Activated T-helper 1 cell treated with Interleukin-2 at 50 U/mL for 16 hours (primary cell): ENCODE data around the gene DEF6.
A peak's percentile ranks its signal among the peaks of the same experiment; 100 is the strongest.
"Not testable (repeated sequence)": the region's sequence is repeated elsewhere in the genome, so short reads cannot be mapped to it uniquely, and the experiment has no call there.

ENCODE experiments used
- DNase-seq: peaks from one replicate; pipeline ENCODE4 v3.0.0-alpha.2; 2020; ENCODE audit warnings: low read depth

Gene DEF6

GRCh38 chr6:35280903-35281302, 16.7 kb upstream of the DEF6 start:
- DNase-seq, result no peak

DNA sequence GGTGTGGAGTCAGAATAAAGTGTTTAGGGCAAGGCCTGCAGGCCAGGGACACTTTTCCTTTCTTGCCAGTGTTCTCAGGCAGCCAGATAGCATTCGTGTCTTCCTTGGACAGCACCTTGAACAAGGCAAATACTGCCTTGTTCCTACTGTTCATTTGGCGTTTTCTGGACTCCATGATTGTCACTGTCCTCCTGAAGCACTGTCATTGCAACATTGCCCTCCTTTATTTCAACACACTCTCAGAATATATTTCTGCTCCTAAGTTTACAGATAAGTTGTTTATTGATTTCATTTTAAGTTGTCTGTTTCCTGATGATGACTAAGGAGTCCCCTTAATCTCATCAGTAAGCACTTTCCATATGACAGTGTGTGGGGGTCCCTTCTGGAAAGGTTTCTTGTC, 15.1 kb upstream of the DEF6 start:
- DNase-seq, result no peak

DNA sequence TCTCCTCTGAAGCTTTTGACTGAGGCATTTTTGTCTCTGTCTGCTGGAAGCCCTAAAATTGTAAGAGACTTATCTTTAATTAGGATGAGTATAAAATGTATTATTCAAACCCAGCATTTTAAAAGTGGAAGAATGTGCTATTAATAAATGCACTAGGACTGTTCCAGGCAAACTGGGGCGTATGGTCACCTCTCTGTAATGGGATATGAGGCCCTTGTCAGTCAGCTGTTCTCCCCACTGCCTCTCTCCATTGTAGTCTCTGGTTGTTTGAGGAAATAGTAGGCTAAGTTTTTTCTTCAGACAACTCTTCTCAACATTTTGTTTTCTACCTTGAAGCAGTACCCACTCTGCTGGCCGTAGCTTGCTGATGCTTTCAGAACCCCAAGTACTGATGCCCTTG, 14.3 kb upstream of the DEF6 start:
- no peak for DNase-seq

- DNase-seq, result no peak
Measured at GRCh38 chr6:35287671-35288396, 9.8 kb upstream of the DEF6 start.

- no peak for DNase-seq
Measured at GRCh38 chr6:35288834-35289233, 8.8 kb upstream of the DEF6 start.

GRCh38 chr6:35291491-35291890, 6.1 kb upstream of the DEF6 start:
- DNase-seq, result no peak

DNA sequence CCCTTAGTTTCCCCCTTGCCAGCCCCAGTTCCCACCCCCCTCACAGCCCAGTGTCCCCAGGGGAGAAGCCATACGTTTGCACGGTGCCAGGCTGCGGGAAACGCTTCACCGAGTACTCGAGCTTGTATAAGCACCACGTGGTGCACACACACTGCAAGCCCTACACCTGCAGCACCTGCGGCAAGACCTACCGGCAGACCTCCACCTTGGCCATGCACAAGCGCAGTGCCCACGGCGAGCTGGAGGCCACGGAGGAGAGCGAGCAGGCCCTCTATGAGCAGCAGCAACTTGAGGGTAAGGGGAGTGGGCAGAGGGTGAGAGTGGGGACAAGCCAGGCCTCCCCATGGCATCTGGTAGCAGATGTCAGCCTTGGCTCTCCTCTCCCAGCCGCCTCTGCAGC, 5.1 kb upstream of the DEF6 start:
- no peak for DNase-seq

GRCh38 chr6:35293681-35294080, 3.9 kb upstream of the DEF6 start:
- DNase-seq, result no peak

- no peak for DNase-seq
Measured at GRCh38 chr6:35294308-35294945, 3.2 kb upstream of the DEF6 start.

GRCh38 chr6:35295036-35295435, 2.6 kb upstream of the DEF6 start:
- no peak for DNase-seq

DNA sequence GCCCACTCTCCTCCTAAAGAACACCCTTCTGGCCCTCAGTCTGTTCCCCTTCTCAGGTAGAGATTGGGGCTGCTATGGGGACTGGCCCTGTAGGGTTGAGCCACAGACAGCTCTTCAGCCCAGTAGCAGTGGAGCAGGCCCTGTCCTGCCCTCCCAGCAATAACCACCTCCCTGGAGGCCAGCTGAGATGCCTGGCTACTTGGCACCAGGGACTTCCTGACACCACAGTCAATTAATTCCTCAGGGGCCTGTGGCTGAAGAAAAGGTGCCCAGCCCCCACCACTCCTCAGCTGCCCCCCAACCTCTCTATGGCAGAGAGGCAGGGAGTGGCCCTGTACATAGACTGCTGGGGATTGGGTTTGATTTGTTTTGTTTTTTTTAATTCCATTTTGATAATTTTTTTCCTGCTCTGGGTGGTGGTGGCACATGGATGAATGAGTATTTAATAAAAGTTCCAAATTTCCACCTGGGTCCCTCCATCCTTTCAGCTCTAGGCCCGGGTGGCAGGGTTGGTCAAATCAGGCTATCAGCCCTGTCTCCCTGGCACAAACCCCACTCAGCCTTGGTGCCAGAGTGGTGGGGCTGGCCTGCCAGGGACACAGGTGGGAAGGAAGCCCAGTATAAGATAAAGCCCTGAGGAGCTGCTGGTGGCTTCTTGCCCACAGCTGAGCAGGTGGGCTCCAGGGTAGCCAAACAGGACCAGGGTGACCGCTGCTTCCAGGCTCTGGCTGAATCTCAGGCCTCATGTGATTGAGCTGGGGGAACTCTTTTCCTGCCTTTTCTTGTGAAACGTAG, 1.9 kb upstream of the DEF6 start:
- no peak for DNase-seq

- DNase-seq, result no peak
Measured at GRCh38 chr6:35296931-35297600, 552 bp upstream of the DEF6 start.

GRCh38 chr6:35298625-35299140, 1.1 kb downstream of the DEF6 start:
- no peak for DNase-seq

- DNase-seq, result no peak
Measured at GRCh38 chr6:35299674-35300073, 2.1 kb downstream of the DEF6 start.

DNA sequence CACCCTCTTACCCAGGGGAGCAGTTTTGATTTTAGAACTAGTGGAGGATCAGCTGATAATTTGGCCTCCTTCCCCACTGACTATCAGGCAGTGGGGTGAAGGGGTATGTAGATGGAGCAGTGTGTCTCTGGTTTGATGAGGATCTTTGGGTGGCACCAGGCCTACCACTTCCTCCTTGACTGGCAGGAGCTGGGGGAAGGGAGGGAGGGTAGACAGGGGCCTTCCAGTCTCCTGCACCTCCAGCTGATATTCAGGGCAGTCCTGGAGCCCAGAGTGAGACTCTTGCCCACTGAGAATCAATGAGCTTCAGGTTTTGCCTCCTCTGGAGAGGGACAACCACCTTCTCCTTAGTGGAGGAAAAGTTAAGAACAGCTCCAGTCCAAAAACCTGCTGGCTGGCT, 3.2 kb downstream of the DEF6 start:
- no peak for DNase-seq

- DNase-seq, result peak; percentile 82
Measured at GRCh38 chr6:35302604-35303241, 5.1 kb downstream of the DEF6 start.

DNA sequence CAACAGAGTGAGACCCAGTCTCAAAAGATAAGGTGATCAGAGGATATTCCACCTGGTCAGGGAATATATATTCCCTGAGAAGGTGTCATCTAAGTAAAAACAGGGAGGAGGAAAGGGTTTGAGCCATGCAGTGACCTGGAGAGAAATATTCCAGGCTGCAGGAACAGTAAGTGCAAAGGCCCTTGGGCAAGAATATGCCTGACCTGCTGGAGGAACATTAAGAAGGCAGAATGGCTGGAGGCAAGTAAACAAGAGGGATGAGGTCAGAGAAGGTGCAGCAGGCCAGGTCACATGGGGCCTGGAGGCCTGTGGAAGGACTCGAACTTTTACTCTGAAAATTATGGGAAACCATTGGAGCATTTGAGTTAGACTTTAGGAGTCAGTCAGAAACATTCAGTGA, 6.7 kb downstream of the DEF6 start:
- no peak for DNase-seq

DNA sequence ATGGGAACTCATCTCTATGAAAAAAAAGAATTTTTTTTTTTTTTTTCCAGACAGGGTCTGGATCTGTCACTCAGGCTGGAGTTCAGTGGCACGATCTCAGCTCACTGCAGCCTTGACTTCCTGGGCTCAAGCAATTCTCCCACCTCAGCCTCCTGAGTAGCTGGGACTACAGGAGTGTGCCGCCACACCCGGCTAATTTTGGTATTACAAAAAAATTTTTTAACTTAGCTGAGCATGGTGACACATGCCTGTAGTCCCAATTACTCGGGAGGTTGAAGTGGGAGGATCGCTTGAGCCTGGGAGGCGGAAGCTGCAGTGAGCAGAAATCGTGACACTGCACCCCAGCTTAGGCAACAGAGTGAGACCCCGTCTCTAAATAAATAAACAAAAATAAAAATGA, 7.5 kb downstream of the DEF6 start:
- no peak for DNase-seq

DNA sequence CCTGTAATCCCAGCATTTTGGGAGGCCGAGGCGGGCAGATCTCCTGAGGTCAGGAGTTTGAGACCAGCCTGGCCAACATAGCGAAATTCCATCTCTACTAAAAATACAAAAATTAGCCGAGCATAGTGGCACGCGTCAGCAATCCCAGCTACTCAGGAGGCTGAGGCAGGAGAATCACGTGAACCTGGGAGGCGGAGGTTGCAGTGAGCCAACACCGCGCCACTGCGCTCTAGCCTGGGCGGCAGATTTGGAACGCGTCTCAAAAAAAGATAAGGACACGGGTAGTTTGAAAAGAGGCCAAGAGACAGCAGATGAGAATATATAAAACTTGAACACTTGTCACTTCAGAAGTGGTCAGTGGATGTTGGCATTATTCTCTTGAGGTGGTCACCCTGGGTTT, 9.5 kb downstream of the DEF6 start:
- DNase-seq, result not testable (repeated sequence)

DNA sequence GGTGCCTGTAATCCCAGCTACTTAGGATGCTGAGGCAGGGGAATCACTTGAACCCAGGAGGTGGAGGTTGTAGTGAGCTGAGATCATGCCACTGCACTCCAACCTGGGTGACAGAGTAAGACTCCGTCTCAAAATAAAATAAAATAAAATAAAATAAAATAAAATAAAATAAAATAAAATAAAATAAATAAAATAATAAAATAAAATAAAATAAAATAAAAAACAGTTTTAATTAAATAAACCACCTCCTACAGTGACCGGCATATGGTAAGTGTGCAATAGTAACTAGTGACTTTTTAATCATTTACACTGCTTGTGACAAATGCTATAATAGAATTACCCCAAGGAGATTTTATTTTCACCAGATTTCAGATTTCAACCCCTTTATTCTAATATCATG, 10.9 kb downstream of the DEF6 start:
- DNase-seq, result not testable (repeated sequence)

- no peak for DNase-seq
Measured at GRCh38 chr6:35309611-35310264, 12.1 kb downstream of the DEF6 start.
